SK-N-SH (cell line): Measurements from ENCODE around the gene LMF1. TPM values are rescaled to one million over a fixed set of nuclear protein-coding genes. Genes with fewer than 3 reads are reported as not detected.

Experiments used
- CTCF ChIA-PET: fragments of 300-600, 350-600 bp; formaldehyde crosslinking; extraction: SDS; loops from one replicate; lab custom pipeline; 2021; lab: Yijun Ruan, JAX
- POLR2A ChIA-PET: fragments of 350-600 bp; sonication (Branson Sonifier 250); formaldehyde crosslinking; extraction: SDS; loops from one replicate; lab custom pipeline; 2020; ENCODE audit warnings: antibody characterized with exemption, inconsistent platforms; lab: Yijun Ruan, JAX
- DNase-seq: peaks from one replicate; pipeline ENCODE4 v3.0.0; 2012
- H2AFZ ChIP-seq: fragments of 200-600 bp; sonication (generic); 2 replicates; pipeline ENCODE4 v1.8.1; 2016; ENCODE audit warnings: antibody characterized with exemption, mild to moderate bottlenecking, low read depth
- H3F3A ChIP-seq: fragments of 200-600 bp; sonication (generic); replicated peaks from 2 replicates; pipeline ENCODE3; 2016; ENCODE audit warnings: antibody characterized with exemption, mild to moderate bottlenecking; ENCODE audit not compliant: insufficient read depth
- H3K27ac ChIP-seq, 2 experiments: fragments of 200-500 bp in 1 of 2; fragments of 200-600 bp in 1 of 2; sonication (Bioruptor generic) in 1 of 2; sonication (generic), shearing (Covaris generic) in 1 of 2; 2 replicates each; pipeline versions ENCODE4 v1.5.1 to v1.6.1; 2014 to 2016; ENCODE audit warnings: low read depth in 2 of 2, inconsistent platforms in 1 of 2, low read length in 1 of 2, mild to moderate bottlenecking in 1 of 2, mixed read lengths in 1 of 2
- H3K27me3 ChIP-seq: fragments of 200-600 bp; sonication (generic), shearing (Covaris generic); 2 replicates; pipeline ENCODE4 v1.6.1; 2016; ENCODE audit warnings: mixed run types; ENCODE audit not compliant: insufficient read depth
- H3K36me3 ChIP-seq, 2 experiments: fragments of 200-500 bp in 1 of 2; fragments of 200-600 bp in 1 of 2; sonication (Bioruptor generic) in 1 of 2; sonication (generic) in 1 of 2; replicated peaks in 1 of 2; 2 replicates each; pipeline versions ENCODE3 to v1.5.1; 2014 to 2016; ENCODE audit warnings: low read length in 1 of 2, mild to moderate bottlenecking in 1 of 2; ENCODE audit not compliant: insufficient read depth in 2 of 2, control insufficient read depth in 1 of 2
- H3K4me1 ChIP-seq, 2 experiments: fragments of 200-500 bp in 1 of 2; fragments of 200-600 bp in 1 of 2; sonication (Bioruptor generic) in 1 of 2; sonication (generic), shearing (Covaris generic) in 1 of 2; 2 replicates each; pipeline versions ENCODE4 v1.5.1 to v1.6.1; 2014 to 2016; ENCODE audit warnings: low read depth in 1 of 2, low read length in 1 of 2, mixed run types in 1 of 2; ENCODE audit not compliant: insufficient read depth in 2 of 2, control insufficient read depth in 1 of 2
- H3K4me2 ChIP-seq: fragments of 200-600 bp; sonication (generic), shearing (Covaris generic); 2 replicates; pipeline ENCODE4 v1.6.1; 2017; ENCODE audit warnings: mixed run types
- H3K4me3 ChIP-seq, 2 experiments: fragments of 200-500 bp in 1 of 2; fragments of 200-600 bp in 1 of 2; sonication (Bioruptor generic) in 1 of 2; sonication (generic), shearing (Covaris generic) in 1 of 2; 2 replicates each; pipeline versions ENCODE4 v1.5.1 to v1.8.1; 2014 to 2016; ENCODE audit warnings: low read depth in 2 of 2, inconsistent platforms in 1 of 2, low read length in 1 of 2, mild to moderate bottlenecking in 1 of 2, mixed read lengths in 1 of 2, moderate library complexity in 1 of 2
- H3K79me2 ChIP-seq: fragments of 200-600 bp; sonication (generic); 2 replicates; pipeline ENCODE4 v1.8.1; 2017; ENCODE audit warnings: mild to moderate bottlenecking; ENCODE audit not compliant: insufficient read depth
- H3K9ac ChIP-seq: fragments of 200-600 bp; sonication (generic); 2 replicates; pipeline ENCODE4 v1.6.1; 2017; ENCODE audit warnings: mixed run types
- H3K9me2 ChIP-seq: fragments of 200-600 bp; sonication (generic); 2 replicates; pipeline ENCODE4 v1.6.1; 2017; ENCODE audit warnings: mixed run types
- H3K9me3 ChIP-seq: fragments of 200-600 bp; sonication (generic); 2 replicates; pipeline ENCODE4 v1.6.1; 2017; ENCODE audit warnings: mixed run types, mild to moderate bottlenecking, moderate library complexity
- H4K20me1 ChIP-seq: fragments of 200-600 bp; sonication (generic); 2 replicates; pipeline ENCODE4 v1.6.1; 2017; ENCODE audit warnings: mild to moderate bottlenecking, mixed run types; ENCODE audit not compliant: insufficient read depth
- CHD2 ChIP-seq: fragments of 150-350 bp; IDR thresholded peaks from 2 replicates; pipeline ENCODE4 v1.6.1; 2018; ENCODE audit warnings: low read length; ENCODE audit not compliant: partially characterized antibody
- CTCF ChIP-seq: fragments of 200-600 bp; sonication (generic); IDR thresholded peaks from 2 replicates; pipeline ENCODE4 v1.6.1; 2017; ENCODE audit warnings: antibody characterized with exemption, mild to moderate bottlenecking, moderate library complexity
- FOSL2 ChIP-seq: IDR thresholded peaks from 2 replicates; pipeline ENCODE4 v1.4.0; 2012; ENCODE audit warnings: low read depth, mild to moderate bottlenecking, moderate library complexity, borderline replicate concordance
- FOXM1 ChIP-seq: IDR thresholded peaks from 2 replicates; pipeline ENCODE4 v1.4.0; 2012; ENCODE audit warnings: low read depth, mild to moderate bottlenecking
- GABPA ChIP-seq: IDR thresholded peaks from 2 replicates; pipeline ENCODE4 v1.4.0; 2012; ENCODE audit warnings: low read depth, mild to moderate bottlenecking
- IRF3 ChIP-seq: fragments of 150-350 bp; IDR thresholded peaks from 2 replicates; pipeline ENCODE4 v1.6.1; 2016; ENCODE audit warnings: mild to moderate bottlenecking, low read depth, low read length
- MXI1 ChIP-seq: IDR thresholded peaks from 2 replicates; pipeline ENCODE4 v1.6.1; 2012; ENCODE audit warnings: mild to moderate bottlenecking, low read depth, low read length, improper control_type of control experiment
- PBX3 ChIP-seq: IDR thresholded peaks from 2 replicates; pipeline ENCODE4; 2012
- POLR2AphosphoS5 ChIP-seq: IDR thresholded peaks from 2 replicates; pipeline ENCODE4 v1.6.1; 2012; ENCODE audit warnings: low read depth, low read length
- RFX5 ChIP-seq: IDR thresholded peaks from 2 replicates; pipeline ENCODE4 v1.6.1; 2012; ENCODE audit warnings: mild to moderate bottlenecking, improper control_type of control experiment, low read length
- SIN3A ChIP-seq: IDR thresholded peaks from 2 replicates; pipeline ENCODE4 v1.6.1; 2012; ENCODE audit warnings: low read depth, mild to moderate bottlenecking, low read length, moderate library complexity, borderline replicate concordance
- TEAD4 ChIP-seq: IDR thresholded peaks from 2 replicates; pipeline ENCODE4 v1.4.0; 2012; ENCODE audit warnings: mild to moderate bottlenecking, borderline replicate concordance; ENCODE audit not compliant: insufficient read depth
- USF2 ChIP-seq: fragments of 150-350 bp; IDR thresholded peaks from 2 replicates; pipeline ENCODE4 v1.6.1; 2017; ENCODE audit warnings: antibody characterized with exemption, low read length, low read depth, borderline replicate concordance
- WGBS: methylation state at CpG from one replicate; pipeline ENCODE4 v1.1.6; 2017; ENCODE audit warnings: low lambda C conversion rate; 5-methylcytosine and 5-hydroxymethylcytosine counted together
- polyA plus RNA-seq, 3 experiments: library from polyadenylated mRNA; depleted of rRNA; stranded (reverse); fragments of >200 nt; gene quantifications; 2 replicates each; pipeline ENCODE4 v1.2.3, GENCODE V29; 2012

LMF1 gene
- polyA plus RNA-seq, 1 of the 3 experiments (the other 2 are of a cell fraction): 5.7 TPM

GRCh38 chr16:880471-881171 is 90.2 kb downstream of the LMF1 start:
- Histone ChIP-seq H4K20me1 (no peaks in the 10 kb centered on the region), H3K4me3 (no peak overlapping the region), H3K9ac (no peak overlapping the region), H3K4me2 (no peak overlapping the region), H3K27ac (no peak overlapping the region), H3K9me3 (no peaks in the 10 kb centered on the region), H3K79me2 (no peaks in the 10 kb centered on the region), H3K4me1 (no peaks in the 10 kb centered on the region), H3K27me3 (no peaks in the 10 kb centered on the region), H2AFZ (no peak overlapping the region), H3K36me3 (no peaks in the 10 kb centered on the region), H3K9me2 (no peaks in the 10 kb centered on the region), H3F3A (no peaks in the 10 kb centered on the region)
- CTCF ChIA-PET: no interaction called here
- POLR2A ChIA-PET: no interaction called here
- TF ChIP-seq CTCF: no peak
- TF ChIP-seq MXI1: no peak
- TF ChIP-seq POLR2AphosphoS5: no peak
- TF ChIP-seq RFX5: no peak
- TF ChIP-seq SIN3A: no peak
- TF ChIP-seq GABPA: no peak
- no peak for TF ChIP-seq FOSL2
- TF ChIP-seq FOXM1: no peak
- no peak for TF ChIP-seq IRF3
- no peak for TF ChIP-seq PBX3
- TF ChIP-seq CHD2: no peak
- TF ChIP-seq TEAD4: no peak
- TF ChIP-seq USF2: no peak
- no peak for DNase-seq
- WGBS: 59% methylated on average over 6 of the region's 23 CpGs
